DMS153 treated with DMSO at 0.1 percent for 48 hours (cell line): ENCODE data around the gene DNAJC16.
A peak's percentile ranks its signal among the peaks of the same experiment; 100 is the strongest.

Experiments used
- DNase-seq: peaks from one replicate; lab custom pipeline; 2025; ENCODE audit not compliant: unreplicated experiment; lab: John Stamatoyannopoulos, UW

Gene DNAJC16

DNA sequence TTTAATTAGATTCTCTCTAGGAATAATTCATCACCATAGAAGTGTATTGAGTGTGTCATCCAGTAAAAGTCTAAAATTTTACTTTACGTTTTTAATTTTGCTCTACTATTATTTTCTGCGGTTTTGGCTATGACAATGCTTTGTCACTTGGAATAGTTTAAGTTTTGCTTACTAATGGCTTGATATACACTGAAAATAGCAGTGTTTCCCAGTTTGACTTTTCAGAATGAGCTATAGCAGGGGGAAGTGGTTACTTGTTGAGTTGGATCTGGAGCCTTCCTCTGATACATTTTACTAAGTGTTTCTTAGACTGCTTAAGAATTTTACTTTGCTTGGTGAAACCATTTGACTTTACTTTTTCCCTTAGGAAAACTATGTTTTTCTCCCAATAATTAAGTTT, 5.0 kb downstream of the DNAJC16 start:
- no peak for DNase-seq

DNA sequence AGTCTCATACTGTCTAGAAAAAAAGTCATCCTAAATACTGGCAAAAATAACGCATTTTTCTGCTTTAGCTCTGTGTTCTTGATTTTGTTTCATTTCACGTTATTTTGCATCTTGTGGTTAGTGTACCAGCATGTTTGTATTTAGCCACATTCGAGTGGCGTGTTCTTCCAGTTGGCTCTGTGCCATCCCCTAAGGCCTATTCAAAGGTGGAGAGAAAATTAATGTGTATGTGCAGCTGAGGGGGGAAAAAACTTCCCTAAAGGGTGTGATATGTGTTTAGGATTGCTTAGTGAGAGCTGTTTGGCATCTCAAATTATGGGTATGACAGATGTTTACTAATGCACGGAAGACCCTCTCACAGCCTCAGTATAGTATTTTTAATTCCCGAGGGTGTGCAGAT, 12.1 kb downstream of the DNAJC16 start:
- no peak for DNase-seq

DNA sequence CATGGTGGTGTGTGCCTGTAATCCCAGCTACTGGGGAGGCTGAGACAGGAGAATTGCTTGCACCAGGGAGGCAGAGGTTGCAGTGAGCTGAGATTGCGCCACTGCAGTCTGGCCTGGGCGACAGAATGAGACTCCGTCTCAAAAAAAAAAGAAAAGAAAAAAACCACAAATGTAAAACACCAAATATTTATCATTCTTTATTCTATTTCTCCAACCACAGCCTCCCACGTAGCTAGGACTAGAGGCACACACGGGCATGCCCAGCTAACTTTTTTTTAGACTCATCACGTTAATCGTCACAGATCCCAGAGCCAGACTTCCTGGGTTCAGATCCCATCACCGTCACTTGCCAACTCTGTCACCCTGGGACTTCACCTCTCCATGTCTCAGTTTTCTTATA, 13.5 kb downstream of the DNAJC16 start:
- DNase-seq: no peak

DNA sequence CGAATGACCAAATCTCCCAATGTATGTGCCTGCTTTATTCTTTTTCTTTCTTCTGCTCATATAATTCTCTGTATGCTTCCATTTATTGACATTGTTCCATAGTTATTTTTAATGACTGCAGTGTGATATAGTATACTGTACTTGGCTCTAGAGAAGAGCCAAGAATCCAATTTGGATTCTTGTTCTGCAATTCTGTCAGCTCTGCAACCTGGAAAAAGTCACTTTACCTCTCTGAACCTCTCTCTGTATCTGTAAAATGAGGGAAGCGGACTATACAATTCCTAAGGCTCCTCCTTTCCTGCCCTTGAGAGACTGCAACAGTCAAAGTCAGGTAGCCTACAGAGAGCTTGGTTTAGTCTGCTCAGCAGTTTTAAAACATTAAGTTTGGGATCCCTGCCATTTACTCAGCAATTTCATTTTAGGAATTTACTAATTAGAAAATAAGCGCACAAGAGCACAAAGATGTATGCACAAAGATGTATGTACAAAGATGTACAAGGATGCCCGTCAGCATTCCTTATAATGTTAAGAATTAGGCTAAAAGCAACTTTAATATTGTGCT, 14.7 kb downstream of the DNAJC16 start:
- DNase-seq: no peak

DNA sequence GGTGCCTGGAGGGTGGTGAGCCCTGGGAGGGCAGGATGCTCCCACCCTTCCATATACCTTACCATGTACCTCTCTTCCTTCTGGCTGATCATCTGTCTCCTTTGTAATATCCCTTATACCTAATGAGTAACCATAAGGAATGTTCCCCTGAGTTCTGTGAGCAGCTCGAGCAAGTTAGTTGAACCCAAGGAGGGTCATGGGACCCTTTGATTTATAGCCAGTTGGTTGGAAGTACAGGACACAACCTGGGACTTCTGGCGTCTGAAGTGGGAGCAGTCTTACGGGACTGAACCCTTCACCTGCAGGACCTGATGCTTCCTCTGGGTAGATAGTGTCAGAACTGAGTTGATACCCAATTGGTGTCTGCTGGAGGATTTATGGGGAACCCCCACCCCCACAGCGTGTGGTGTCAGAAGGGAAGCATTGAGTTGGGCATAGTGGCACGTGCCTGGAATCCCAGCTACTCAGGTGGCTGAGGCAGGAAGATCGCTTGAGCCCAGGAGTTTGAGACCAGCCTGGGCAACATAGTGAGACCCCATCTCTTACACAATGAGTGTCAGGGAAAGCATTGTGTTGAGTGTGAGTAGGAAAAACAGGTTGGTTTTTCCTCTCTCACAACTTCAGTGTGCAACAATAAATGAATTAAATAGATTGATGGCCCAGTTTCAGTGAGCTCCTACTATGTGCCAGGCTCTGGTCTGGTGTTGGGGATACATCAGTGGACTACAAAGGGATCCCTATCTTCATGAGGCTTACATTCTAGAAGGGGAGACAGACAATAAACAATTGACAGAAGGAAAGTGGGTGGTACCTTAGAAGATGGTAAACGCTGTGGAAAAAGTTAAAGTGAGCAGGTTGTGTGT, 16.0 kb downstream of the DNAJC16 start:
- DNase-seq: no peak

DNA sequence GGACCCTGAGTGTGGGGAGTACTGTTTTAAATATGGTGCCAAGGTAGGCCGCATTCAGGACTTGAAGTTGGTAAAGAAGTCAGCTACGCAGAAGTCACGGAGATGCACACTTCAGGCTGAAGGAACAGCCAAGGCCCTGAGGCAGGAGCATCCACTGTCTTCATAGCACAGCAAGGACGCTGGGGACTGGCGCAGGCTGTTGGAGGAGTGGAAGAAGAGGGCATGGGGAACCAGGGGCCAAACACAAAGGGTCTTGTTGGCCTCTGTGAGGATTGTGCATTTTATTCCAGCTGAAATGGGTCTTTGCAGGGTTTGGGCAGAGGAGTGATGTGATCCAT, 16.6 kb downstream of the DNAJC16 start:
- no peak for DNase-seq

DNA sequence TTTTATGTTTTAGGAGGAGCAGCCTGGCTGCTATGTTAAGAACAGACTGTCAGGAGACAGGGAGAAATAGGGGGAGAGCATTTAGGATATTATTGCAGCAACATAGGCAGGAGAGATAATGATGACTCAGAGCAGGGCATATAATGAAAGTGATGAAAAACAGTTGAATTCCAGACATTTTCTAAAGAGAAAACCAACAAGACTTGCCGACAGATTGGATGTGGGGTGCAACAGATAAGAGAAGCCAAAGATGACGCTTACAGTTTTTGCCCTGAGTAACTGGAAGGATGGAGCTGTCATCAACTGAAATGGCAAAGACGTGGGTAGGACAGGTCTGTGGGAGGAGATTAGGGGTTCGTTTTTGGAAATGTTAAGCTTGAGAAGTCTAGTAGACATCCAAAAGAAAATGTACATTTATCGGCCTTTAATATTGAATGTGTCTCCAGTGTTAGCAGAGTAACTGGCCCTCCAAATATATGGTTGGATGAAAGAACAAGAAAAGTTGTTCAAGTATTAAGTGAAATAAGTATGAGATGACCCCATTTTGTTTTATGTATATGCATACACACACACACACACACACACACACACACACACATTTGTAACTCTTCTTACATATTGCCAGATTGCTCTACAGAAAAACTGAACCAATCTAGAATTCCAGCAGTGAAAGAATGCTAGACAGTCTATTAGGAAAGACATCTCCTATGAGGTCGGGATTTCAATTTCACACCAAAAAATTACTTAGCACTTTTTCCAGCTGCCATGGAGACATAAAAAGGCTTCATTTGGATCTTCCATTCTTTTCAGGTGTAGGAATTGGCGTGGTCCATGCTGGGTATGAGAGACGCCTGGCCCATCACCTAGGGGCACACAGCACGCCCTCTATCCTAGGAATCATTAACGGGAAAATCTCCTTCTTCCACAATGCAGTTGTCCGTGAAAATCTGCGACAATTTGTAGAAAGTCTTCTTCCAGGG, 17.2 kb downstream of the DNAJC16 start:
- no peak for DNase-seq

DNA sequence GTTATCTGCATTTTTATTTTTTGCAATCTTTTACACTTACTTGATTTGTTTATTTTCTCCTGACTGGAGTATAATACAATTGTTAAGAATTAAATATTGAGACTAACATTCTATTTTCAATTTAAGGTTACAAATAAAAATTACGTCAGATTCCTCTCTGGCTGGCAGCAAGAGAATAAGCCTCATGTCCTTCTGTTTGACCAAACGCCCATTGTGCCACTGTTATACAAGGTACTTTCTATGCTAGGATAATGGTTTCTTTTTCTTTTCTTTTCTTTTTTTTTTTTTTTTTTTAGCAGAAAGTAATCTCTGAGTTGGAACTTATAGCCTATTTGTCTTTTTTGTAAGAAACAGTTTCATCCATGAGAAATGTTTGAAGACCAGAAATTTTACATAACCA, 20.0 kb downstream of the DNAJC16 start:
- DNase-seq: no peak

DNA sequence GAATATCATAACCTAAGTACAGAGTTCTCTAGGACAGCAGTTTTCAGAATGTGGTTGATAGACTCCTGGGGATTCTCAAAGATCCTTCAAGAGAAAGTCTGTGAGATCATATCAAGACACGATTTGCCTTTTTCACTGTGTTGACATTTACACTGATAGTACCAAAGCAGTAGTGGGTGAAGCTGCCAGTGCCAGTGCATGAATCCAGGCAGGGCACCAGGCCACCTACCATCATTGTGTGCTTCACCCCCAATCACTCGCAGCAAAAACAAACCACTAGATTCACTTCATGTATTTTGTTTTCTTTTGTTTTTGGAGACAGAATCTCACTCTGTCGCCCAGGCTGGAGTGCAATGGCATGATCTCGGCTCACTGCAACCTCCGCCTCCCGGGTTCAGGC, 23.9 kb downstream of the DNAJC16 start:
- DNase-seq: no peak

DNA sequence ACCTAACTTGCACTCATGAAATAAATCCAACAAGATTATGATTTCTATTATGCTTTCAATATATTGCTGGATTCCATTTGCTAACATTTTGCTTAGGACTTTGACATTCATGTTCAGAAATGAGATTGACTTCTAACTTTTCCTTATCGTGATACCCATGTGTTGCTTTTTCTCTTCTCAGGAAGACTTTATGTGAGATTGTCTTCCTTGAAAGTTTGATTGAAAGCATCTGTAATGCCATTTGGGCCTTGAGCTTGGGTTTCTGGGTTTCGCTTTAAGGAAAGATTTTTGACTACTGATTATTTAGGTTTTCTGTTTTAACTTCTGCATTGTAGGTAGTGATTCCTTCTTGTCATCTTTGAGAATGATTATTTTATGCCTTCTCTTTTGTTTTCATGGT, 30.4 kb downstream of the DNAJC16 start:
- no peak for DNase-seq

DNA sequence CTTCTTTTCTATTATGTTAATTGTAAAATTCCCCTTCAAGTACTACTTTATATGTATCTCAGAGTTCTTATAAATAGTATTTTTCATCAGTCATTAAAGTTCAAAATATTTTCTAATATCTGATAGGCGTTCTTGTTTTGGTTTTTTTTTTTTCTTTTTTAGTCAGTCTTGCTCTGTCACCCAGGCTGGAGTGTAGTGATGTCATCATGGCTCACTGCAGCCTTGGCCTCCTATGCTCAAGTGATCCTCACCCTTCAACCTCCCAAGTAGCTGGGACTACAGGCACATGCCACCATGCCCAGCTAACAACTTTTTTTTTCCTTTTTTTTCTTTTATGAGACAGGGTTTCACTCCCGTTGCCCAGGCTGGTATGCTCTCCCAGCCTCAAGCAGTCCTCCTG, 30.9 kb downstream of the DNAJC16 start:
- no peak for DNase-seq

DNA sequence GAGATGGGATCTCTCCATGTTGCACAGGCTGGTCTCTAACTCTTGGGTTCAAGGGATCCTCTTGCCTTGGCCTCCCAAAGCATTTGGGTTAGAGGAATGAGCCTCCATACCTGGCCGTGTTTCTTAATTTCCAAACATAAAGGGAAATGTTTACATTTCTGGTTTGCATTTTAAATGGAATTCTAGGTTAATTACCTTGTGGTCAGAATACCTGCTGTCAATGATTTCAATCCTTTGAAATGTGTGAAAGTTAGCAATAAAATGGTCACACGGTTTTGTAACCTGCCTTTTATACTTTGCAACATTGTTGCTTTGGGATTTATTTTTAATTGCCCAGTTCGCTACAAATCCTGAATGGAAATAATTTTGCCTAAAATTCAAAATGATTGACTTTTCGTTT, 31.9 kb downstream of the DNAJC16 start:
- no peak for DNase-seq

DNA sequence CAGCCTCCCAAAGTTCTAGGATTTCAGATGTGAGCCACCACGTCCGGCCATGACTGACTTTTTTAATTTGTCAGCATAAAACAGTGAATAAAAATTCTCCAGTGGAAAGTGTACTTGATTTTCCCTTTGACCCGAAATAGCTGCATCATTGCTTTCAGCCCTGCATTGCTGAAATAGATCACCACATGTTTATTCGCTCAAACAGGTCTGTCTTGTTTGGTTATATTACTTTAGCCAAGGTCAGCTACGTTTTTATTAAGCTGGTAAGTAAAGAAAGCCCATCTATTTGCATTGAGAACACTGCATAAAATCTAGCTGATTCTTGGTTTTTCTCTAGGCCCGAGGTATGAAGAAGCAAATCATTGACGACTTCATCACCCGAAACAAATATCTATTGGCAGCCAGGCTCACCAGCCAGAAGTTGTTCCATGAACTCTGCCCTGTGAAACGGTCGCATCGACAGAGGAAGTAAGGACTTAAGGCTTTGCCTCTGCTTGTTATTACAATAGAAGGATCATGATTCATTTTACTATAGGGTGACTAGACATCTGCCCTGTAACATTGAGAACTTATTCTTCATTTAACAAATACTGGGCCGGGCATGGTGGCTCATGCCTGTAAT, 32.7 kb downstream of the DNAJC16 start:
- no peak for DNase-seq

DNA sequence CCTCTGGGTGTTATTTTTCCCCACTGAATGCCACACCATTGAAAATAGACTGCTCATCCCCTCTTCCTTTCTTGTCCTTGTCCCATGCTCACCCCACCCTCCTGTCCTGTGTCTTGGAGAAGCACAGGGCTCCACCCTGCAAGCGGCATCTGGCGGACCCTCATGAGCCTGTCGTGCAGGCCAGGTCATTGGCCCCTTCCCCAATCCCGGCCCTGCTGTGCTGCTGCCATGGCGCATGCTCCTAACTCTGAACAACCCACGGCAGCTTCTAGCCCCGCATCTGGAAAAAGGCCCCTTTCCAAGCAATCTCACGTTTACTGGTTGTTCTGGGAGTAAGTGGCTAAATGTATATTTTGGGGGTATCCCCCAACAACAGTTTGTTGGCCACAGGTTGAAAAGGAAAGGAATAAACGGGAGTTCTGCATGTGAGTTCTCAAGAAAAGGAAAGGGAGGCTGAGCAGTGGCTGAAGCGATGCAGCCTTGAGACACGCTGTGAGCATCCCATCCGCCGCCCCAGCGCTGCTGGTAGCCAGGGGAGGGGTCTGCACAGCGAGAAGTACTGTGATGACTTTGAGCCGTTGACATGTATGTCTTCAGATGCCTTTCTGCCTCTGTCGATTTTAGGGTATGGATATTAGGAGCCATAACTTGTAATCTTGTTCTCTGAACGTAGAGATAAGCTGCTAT, 41.9 kb downstream of the DNAJC16 start:
- no peak for DNase-seq

DNA sequence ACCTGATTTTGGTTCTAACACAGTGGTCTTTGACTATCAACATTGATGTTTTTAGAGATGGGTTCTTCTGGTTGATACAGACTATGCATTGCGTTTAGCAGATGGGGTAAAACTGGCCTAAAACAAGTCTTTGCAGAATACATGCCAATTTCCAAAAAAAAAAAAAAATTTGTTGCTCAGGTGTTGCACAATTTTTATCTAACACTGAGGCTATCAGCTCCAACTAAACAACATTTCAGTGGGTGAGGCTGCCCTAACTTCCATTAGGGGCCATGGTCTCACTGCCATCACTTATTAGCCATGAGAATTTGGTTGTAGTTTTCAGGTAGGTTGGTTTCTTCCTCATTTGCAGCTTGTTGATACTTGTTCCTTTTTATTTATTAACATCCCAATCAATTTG, 44.2 kb downstream of the DNAJC16 start:
- DNase-seq: no peak

DNA sequence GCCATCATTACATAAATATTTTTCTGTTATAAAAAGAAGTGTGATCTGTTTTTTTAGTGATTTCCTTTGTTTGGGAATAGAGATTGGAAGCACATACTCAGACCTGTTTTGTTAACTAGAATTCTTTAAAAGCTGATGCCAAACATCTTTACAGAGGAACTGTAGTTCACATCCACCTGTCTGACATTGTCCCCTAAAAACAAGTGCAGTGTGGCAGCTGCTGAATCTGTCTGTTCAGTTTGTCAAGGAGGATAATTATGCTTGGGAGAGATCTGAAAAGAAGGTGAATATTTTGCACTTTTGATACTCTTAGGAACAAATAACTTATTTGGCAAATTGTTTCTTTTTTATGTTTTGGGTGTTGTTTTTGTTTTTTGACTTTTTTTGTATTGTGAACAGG, 44.6 kb downstream of the DNAJC16 start:
- no peak for DNase-seq

DNA sequence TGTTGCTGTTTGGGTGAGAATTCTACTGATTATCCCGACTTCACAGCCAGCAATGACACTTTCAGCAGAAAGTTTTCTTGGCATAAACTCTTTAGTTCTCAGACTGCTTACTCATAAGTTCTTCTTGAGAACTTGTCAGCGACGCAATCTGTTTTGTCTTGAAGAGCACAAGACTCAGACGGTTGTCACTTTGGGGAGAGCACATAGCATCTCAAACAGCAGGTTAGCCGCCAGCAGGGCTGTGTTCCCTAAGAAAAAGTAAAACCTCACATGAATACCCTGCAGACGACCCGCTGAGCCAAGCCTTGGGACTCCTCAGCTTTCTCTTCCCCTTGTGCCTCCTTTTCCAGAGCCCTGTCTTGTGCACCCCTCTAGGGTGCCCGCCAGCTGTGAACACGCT, 46.8 kb downstream of the DNAJC16 start:
- DNase-seq: no peak

DNA sequence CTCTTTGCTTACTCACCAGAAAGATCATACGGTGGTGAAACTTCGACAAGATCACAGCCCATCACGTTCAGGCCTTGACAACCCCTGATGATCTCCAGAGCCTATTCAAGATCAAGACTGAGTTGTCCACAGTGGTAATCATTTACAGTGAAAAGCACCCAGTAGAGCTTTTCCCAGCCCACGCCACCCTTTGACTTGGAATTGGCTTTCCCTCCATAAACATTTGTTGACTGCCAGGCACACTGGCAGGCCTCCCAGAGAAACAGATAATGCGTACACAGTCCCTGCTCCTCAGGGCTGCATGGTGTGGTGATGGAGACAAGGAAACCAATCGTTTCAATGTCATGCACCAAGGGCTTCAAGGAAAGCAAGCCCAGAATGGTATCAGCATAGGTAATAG, 48.1 kb downstream of the DNAJC16 start:
- no peak for DNase-seq

DNA sequence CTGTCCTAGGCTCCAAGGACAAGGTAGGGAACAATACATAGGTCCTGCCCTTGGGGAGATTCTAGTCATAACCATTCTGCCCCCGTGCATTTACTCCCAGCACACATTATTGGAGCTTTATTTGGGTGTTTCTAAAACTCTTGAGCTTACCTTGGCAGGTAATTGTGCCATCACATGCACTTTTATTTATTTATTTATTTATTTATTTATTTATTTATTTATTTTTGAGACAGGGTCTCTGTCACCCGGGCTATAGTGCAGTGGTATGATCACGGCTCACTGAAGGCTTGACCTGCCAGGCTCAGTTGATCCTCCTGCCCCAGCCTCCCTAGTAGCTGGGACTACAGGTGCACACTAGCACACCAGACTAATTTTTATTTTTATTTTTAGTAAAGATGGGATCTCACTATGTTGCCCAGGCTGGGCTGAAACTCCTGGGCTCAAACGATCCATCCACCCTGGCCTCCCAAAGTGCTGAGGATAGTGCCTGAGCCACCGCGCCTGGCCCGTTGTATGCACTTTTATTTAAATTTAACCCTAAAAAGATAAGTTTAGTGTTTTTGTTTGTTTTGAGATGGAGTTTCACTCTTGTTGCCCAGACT, 49.0 kb downstream of the DNAJC16 start:
- no peak for DNase-seq

DNA sequence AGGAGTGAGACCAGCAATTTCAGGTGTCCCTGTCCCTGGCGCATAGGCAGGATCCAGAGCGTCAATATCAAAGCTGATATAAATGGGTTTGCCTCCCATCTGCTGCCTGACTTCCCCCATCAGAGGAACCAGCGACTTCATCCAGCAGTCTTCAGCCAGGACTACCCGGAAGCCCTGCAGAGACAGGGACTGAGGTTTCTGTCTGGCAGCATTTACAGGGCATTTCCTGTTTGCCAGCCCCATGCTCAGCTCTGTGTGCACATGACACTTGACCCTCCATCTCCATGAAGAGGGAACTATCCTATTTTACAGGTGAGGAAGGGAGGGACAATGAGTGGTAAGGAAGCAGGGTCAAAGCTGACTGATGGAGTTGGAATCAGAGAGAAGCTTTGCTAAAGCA, 51.0 kb downstream of the DNAJC16 start:
- peak; percentile 66 for DNase-seq
